KG1 (cell line): ENCODE results near the gene ARL8A.
"Not testable (repeated sequence)": the region's sequence is repeated elsewhere in the genome, so short reads cannot be mapped to it uniquely, and the experiment has no call there.

Source experiments
- DNase-seq: peaks from one replicate; lab custom pipeline; 2025; lab: John Stamatoyannopoulos, UW

The ARL8A gene

GRCh38 chr1:202173993-202174392 lies 29.5 kb upstream of the ARL8A start:
- no peak for DNase-seq

- no peak for DNase-seq
These were observed 27.4 kb upstream of the ARL8A start for GRCh38 chr1:202172015-202172355.

DNA sequence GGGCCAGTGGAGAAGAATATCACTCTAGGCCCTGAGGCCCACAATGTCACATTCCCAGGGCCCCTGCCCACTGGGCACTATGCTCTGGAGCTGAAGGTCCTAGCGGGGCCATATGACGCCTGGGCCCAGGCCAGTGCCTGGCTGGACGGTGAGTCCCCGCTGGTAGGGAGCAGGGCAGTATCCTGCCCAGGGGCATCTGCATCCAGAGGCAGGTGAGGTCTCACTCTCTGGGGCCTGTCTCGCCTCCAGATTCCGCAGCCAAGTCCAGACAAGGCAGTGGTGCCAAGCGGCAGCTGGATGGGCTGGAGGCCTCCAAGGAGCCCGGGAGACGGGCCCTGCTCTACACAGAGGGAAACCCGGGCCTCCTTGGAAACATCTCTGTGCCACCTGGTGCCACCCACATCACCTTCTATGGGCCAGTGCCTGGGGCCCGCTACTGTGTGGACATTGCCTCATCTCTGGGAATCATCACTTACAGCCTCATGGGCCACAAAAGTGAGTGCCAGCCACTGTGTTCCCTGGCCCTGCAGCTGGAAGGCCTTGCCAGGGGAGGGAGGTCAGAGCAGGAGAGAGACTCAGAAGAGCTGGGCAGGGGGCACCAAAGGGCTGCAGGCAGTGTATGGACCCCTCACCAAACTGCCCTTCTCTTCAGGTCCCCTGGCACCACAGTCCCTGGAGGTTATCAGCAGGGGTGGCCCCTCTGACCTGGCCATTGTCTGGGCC lies 26.9 kb upstream of the ARL8A start:
- no peak for DNase-seq

DNA sequence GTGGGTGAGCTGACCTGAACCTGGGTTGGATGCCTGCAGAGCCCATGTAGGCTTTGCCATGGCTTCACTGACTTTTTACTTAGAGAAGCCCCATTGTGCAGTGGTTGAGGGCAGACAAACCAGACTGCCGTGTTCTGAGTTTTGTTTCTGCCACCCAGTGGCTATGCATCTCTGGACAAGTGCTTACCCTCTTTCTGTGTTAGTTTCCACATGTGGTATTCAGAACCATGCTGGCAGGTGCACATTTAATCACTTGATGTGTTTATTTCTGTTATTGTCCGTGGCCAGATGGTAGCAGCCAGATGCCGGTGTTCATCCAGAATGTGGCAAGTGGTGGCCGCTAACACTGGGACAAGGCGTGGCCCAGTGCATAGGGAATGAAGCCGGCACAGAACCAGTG lies 26.2 kb upstream of the ARL8A start:
- DNase-seq = no peak

DNA sequence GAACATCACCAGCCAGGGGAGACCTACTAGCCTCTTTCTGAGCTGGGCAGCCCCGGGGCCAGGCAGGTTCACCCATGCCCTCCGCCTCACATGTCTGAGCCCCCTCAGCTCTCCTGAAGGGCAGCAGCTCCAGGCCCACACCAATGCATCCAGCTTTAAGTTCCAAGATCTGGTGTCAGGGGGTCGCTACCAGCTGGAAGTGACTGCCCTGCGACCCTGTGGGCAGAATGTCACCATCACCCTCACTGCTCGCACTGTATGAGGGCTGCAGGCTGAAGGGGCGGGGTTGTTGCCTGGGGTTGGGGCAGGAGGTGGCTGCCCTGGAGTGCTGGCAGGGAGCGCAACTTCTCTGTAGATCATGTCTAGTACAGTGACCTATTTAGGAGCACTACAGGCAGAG lies 24.3 kb upstream of the ARL8A start:
- no peak for DNase-seq

DNA sequence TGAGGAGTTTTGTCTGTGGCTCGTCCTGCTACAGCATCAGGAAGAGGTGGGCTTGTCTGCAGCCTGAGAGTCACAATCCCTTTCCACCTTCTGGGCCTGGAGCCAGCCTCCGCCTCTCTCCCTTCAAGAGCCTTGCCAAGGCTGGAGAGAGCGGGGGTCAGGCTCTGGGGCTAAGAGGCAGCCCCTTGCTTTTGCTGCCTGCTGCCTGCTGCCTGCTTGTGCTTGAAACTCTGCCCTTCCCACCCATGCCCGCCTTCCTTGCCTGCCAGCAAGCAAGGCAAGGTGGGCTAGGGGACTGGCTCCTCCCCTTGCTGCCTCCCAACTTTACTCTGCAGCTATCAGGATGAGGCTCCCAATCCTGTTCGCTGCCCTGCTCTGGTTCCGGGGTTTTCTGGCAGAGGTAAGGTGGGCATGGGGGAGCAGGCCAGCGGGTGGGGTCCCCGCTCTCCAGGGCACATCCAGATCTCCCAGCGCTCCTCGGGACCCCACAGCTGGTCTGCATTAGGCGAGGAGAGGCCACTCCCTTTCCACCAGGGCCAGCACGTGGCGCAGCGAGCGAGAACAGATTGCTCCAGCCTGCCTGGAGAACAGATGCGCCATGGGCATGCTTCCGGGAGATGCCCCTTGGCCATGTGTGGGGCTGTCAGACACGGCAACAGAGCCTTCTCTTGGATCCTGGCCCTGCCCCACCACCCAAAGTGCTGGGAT lies 23.3 kb upstream of the ARL8A start:
- DNase-seq = no peak

GRCh38 chr1:202167054-202167453 lies 22.5 kb upstream of the ARL8A start:
- DNase-seq = not testable (repeated sequence)

DNA sequence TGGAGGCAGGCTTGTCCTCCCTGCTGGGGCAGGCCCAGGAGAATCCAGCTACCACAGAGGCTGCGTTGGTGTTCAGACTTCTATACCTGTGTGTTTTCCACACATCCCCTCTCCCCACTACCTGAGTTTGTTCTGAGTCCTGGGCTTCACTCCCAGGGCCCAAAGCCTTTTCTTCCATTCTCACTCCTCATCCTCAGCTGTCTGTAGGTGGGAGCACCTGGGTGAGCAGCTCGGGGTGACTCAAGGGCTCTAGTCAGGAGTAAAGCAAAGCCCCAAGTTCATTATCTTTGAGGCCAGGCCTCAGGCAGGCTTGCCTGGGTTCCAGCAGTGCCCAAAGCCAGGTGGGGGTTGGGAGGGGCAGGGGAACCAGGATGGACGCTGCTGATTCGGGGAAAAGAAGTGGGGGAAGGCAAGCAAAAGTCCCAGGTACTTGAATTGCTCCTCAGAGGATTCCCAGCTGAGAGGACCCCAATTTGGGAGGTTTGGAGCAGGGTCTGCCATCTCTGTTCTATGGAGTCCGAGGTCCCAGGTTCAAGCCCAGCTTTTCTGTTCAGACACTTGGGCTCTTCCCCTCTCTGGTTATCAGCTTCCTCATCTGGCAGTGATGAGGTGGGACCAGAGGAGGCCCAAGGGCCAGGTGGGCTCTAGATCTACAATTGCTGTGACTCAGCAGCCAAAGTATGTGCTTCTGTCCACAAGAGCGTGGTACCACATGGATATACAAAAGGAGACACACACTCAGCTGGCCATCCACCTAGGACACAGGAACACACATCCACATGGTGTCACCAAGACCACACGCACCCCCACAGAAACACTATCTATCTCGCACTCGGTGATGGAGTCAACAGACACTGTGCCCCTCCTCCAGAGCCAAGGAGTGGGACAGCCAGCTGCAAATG lies 21.7 kb upstream of the ARL8A start:
- DNase-seq = no peak

DNA sequence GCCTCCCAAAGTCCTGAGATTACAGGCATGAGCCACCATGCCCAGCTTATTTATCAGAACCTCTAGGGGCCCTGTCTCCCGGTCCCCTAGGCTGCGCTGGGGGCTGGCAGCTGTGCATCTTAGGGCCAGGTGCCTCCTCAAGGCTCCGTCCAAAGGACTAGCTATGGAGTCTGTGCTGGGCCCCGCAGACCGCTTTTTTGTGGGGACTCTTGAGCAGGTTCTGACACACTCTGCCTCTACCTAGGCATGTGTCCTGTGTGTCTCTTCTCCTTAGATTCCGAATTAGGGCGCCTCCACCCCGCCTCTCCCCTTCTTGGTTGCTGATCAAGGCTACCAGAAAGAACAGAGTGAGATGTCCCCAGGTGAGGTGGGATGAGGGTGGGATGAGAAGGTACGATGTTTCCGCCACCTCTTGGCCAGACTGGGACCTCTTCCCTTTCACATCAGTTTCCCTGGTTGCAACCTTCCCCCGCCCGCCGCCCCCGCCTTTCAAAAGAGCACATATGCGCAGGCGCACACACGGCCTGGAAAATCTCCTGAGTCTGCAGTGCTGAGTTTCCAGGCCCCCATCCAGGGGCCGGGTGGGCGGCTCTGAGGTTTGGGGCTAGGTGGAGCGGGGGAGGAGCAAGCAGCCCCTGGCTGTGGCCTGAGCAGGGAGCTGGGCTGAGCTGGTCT lies 20.9 kb upstream of the ARL8A start:
- no peak for DNase-seq

- DNase-seq = no peak
These were observed 19.9 kb upstream of the ARL8A start for GRCh38 chr1:202164271-202165037.

- no peak for DNase-seq
These were observed 19.0 kb upstream of the ARL8A start for GRCh38 chr1:202163281-202164270.

DNA sequence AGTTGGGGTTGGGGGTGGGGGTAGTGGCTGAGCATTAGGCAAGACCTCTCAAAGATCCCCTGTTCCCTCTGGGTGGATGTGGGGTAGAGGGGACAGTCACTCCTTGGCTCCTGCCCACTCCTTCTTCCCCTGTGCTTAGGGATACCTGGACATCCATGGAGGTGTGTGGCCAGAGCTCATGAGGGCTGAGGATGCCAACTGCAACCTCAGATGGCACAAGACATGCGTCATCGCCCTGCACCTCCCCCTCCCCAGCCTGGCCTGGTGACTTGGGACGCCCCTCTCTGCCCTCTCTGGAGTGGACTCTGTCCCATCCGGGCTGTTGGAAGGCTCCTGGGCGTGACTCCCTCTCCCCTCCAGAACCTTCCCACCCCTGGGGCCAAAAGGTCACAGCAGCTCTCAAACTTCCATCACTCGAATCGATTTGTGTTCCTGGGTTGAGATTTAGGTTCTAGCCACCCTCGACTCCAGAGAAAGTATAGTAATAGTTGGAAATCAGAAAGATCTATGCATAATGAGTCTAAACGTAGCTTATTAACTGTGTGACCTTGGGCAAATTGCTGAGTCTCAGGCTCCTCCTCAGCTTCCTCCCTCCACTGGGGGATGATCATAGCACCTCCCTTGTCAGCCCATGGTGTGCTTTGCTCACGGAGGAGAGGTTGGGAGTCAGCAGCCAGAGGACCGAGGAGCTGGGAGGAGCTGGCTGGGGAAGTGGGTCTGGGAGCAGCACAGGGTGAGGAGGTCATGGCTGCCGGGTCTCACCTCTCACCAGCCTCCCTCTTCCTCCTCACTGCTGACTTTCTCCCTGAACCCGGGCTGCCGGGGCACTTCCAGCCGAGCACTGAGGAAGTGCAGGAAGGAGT lies 18.1 kb upstream of the ARL8A start:
- no peak for DNase-seq

- DNase-seq = peak; percentile 94
These were observed 17.5 kb upstream of the ARL8A start for GRCh38 chr1:202162047-202162417.

DNA sequence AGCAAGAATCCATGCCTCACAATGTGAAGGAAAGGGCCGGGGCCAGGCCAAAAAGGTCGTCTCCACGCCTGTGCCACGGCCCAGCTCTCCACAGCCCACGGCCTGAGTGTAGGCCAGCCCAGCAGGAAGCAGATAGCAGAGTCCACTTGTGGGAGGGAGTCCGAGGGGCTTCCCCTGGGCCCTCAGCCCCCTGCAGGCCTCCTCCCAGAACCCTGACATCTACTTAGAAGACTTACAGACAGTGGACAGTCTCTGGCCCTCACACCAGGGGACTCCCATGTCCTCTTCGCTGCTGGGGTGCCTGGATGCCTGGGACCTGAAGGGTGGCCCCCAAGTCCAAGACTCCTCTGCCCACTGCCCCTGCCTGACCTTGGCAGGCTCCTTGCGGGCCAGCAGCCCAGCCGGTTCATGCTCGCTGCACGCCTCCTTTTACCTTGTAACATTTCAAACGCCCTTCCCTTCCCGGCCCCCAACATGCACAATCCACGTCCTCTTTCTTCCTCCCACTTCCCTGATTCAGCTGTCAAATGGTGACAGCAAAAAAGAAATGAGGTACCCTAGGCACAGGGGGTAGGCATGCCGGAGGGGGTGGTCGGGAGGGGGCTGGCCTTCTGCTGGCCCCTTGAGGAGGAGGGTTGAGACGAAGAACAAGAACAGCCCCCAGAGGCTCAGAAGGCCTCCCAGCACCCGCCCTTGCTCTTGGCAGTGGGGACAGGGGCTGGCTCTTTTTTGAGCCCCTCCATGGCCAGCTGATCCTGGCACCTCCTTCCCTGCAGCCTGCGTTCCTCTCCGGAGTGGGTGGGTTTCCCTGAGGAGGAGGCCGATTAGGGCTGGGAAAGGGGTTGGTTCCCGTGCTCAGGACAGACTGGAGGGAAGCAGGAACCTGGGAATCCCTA lies 16.9 kb upstream of the ARL8A start:
- DNase-seq = no peak

- peak; percentile 67 for DNase-seq
These were observed 15.9 kb upstream of the ARL8A start, which contains the start of gene PTPN7 for GRCh38 chr1:202160377-202160940. TSS of gene PTPN7 (minus strand) at chr1:202160602. CDS start at chr1:202159402, 1,200 bp downstream.

GRCh38 chr1:202159534-202160371 lies 15.2 kb upstream of the ARL8A start:
- peak; percentile 58 for DNase-seq
